ENCODE data around the gene TRIM67.

Gene TRIM67

DNA sequence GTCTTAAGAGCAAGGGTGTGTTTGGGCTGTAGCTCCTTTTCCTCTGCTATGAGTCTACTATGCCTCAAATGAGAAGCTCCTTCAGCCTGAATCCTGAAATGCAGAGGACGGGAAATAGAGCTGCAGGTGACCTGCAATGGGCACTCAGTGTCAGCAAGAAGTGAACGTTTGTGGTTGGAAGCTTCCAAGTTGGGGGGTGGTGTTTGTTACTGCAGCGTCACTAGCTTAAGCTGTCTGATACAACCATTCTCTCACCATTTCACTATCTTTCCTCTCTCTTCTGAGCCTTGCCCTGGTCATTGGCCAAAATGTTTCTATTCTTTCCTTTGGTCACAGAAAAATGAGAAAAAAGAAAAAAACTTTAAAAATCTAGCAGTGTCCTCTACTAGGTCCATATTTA lies 19.4 kb downstream of the TRIM67 start:
- TF ChIP-seq, protein P1, sequence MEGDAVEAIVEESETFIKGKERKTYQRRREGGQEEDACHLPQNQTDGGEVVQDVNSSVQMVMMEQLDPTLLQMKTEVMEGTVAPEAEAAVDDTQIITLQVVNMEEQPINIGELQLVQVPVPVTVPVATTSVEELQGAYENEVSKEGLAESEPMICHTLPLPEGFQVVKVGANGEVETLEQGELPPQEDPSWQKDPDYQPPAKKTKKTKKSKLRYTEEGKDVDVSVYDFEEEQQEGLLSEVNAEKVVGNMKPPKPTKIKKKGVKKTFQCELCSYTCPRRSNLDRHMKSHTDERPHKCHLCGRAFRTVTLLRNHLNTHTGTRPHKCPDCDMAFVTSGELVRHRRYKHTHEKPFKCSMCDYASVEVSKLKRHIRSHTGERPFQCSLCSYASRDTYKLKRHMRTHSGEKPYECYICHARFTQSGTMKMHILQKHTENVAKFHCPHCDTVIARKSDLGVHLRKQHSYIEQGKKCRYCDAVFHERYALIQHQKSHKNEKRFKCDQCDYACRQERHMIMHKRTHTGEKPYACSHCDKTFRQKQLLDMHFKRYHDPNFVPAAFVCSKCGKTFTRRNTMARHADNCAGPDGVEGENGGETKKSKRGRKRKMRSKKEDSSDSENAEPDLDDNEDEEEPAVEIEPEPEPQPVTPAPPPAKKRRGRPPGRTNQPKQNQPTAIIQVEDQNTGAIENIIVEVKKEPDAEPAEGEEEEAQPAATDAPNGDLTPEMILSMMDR (IDR thresholded peaks at IDR 0.05), result no peak

DNA sequence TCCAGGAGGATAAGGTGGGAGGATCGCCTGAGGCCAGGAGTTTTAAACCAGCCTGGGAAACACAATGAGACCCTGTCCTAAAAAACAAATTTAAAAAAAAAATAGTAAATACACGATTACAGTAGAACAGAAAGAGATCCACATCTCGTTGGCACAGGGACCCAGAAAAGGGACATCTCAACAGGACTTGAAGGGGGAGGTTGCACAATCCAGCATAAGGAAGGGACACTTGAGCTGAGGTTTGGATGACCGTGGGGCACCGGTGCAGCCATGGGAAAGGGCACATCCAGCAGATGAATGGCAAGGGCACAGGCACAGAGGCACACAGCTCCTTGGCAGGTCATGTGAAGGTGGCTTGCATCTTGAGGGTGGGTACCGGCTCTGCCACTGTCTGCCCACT lies 20.5 kb downstream of the TRIM67 start:
- Histone ChIP-seq H3K4me3 (ENCODE audit: low read depth in 1 of 2, low read length in 1 of 2) (no peak overlapping the region), H3K9me3 (no peaks in the 10 kb centered on the region), H3K4me1 (ENCODE audit: control insufficient read depth in 1 of 2, insufficient read depth in 1 of 2, low read depth in 1 of 2, low read length in 1 of 2) (no peaks in the 10 kb centered on the region), H3K36me3 (no peaks in the 10 kb centered on the region), H3K27ac (no peak overlapping the region), H3K27me3 (peaks cover 98% of the 10 kb centered on the region)
- TF ChIP-seq, protein P1 (IDR thresholded peaks at IDR 0.05), result no peak

More for the DNA sequence above, 19.4 kb downstream of the TRIM67 start:
- H3K4me1 ChIP-seq (ENCODE audit: control insufficient read depth in 1 of 2, insufficient read depth in 1 of 2, low read depth in 1 of 2, low read length in 1 of 2), result no peaks in the 10 kb centered on the region
- H3K4me3 ChIP-seq (ENCODE audit: low read depth in 1 of 2, low read length in 1 of 2), result no peak overlapping the region
- H3K36me3 ChIP-seq, result no peaks in the 10 kb centered on the region
- H3K9me3 ChIP-seq, result no peaks in the 10 kb centered on the region
- peaks cover 98% of the 10 kb centered on the region for H3K27me3 ChIP-seq
- no peak overlapping the region for H3K27ac ChIP-seq

DNA sequence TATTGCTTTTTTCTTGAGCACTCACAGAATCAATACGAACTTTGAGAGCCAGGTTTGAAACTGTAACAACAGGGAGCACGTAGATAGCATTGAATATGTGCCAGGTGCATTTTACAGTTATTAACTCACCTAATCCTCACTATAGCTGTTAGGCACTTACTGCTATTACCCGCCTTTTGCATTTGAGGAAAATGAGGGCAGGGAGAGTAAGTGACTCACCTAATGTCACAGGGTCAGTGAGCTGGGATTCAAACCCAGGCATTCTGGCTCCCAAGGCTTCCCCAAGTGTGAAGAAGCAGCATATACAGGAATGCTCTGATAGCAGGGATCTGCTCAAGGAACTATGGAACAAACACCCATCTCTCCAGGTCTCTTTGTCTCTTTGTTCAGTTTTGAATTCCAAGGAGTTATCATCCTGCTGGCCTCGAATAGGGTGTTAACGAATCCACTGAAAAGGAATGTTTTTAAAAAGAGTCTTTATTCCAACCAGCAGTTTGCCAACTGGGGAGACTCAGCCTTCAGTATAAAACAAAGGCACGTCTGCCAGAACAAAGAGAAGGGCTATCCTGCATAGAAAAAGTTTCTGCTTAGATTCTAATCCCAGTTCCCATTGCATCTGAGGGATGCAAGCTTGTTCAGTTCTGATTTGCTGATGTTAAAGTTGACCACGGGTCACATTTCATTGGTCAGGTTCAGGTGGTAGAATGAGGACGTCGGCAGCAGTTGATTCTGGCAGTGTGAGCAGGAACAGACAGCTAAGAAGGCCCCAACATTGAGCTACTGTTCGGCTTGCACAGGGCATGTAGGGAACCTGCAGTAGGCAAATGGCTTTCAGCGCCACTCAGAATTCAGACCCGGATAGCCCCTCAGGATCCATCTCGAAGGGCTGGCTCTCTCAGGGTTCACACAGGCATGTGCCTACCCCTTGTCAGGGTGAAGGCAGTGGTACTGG lies 22.1 kb downstream of the TRIM67 start:
- no peaks in the 10 kb centered on the region for H3K36me3 ChIP-seq
- H3K27me3 ChIP-seq, result peaks cover 98% of the 10 kb centered on the region
- H3K4me1 ChIP-seq (ENCODE audit: control insufficient read depth in 1 of 2, insufficient read depth in 1 of 2, low read depth in 1 of 2, low read length in 1 of 2), result no peaks in the 10 kb centered on the region
- no peak overlapping the region for H3K27ac ChIP-seq
- H3K9me3 ChIP-seq, result no peaks in the 10 kb centered on the region
- H3K4me3 ChIP-seq (ENCODE audit: low read depth in 1 of 2, low read length in 1 of 2), result no peak overlapping the region
- TF ChIP-seq, protein P1 (IDR thresholded peaks at IDR 0.05), result no peak

DNA sequence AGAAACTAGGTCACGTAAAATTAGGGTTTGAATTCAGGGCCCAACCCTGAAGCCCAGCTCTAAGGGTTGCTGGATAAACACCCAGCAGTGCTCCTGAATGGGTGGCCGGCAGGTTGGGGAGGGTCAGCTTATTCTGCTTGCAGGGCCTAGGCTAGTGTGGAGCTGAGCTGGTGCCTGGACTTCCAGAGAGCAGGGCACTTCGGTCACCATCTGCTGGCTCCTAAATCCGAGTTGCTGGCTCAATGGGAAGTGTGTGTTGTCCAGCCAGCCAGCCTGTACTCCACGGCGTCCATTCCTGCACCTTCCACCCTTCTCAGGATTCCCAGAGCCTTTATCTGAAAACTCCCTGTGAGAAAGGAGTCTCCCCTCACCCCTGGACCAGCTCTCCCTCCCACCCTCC lies 23.0 kb downstream of the TRIM67 start:
- TF ChIP-seq, protein P1 (IDR thresholded peaks at IDR 0.05), result no peak
- no peak overlapping the region for H3K27ac ChIP-seq
- H3K27me3 ChIP-seq, result peaks cover 98% of the 10 kb centered on the region
- H3K4me1 ChIP-seq (ENCODE audit: control insufficient read depth in 1 of 2, insufficient read depth in 1 of 2, low read depth in 1 of 2, low read length in 1 of 2), result no peaks in the 10 kb centered on the region
- no peak overlapping the region for H3K4me3 ChIP-seq (ENCODE audit: low read depth in 1 of 2, low read length in 1 of 2)
- H3K9me3 ChIP-seq, result no peaks in the 10 kb centered on the region
- H3K36me3 ChIP-seq, result no peaks in the 10 kb centered on the region

DNA sequence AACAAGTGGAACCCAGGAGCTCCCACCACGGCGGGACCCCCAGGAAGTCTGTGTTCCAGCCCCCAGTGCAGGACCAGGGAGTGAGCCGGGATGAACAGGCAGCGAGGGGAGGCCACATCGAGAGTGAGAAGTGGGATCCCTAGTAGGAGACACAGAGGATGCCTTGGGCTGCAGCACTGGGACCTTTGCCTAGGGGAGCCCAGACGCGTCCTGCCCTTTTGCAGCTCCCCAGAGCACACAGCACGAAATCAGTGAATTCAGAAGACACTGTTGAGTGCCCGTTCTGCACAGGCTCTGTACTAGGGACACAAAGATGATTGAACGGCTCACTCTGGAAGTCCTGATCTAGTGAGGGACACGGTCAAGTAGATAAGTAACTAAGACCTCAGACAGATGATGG lies 23.5 kb downstream of the TRIM67 start:
- Histone ChIP-seq H3K36me3 (no peaks in the 10 kb centered on the region), H3K4me3 (ENCODE audit: low read depth in 1 of 2, low read length in 1 of 2) (no peak overlapping the region), H3K4me1 (ENCODE audit: control insufficient read depth in 1 of 2, insufficient read depth in 1 of 2, low read depth in 1 of 2, low read length in 1 of 2) (no peaks in the 10 kb centered on the region), H3K27me3 (peaks cover 97% of the 10 kb centered on the region), H3K27ac (no peak overlapping the region), H3K9me3 (no peaks in the 10 kb centered on the region)
- TF ChIP-seq, protein P1 (IDR thresholded peaks at IDR 0.05), result no peak

Measured in neutrophil (primary cell).